ENCODE results near the gene EDEM3. TPM values are rescaled to one million over a fixed set of nuclear protein-coding genes. Genes with fewer than 3 reads are reported as not detected.
A peak's percentile ranks its signal among the peaks of the same experiment; 100 is the strongest.

EDEM3 gene
- total and polyA plus RNA-seq, 2 of the 8 experiments (the other 6 are each of a cell fraction or from before 2014, with no cell fraction given) = 1.6 to 14.0 TPM

DNA sequence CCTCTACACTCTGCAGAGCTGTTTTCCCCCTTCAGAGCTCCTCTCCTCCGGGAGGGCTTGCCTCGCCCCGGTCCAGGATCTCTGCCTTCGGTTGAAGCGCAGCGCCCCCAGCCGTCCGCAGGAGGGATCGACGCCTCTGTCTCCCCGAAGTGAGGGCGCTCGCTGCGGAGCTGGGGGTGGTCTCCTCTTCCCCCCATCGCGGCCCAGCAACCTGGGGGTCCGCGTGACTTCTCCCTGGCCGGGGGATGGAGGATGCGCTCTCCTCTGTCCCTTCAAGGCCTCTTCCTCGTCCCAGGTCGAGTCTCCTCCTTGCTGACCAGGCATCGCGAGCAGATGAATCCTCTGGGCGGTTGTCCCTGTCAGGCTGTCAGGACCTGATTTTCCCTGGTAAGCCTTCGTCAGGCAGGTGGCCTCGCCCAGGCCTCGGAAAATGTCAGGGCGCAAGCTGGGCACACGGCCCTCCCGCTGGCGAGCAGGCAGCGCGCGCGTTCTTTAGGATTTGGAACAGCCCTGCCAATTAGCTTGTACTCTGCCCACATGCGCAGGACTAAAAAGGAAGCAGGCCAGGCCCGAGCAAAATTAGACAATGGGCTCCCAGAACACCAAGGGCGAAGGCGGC is 90.5 kb downstream of the EDEM3 start (continued):
- TF ChIP-seq BACH1 (IDR thresholded peaks at IDR 0.05; ENCODE audit: low read length) (no peak), CTBP2 (IDR thresholded peaks at IDR 0.05; ENCODE audit: borderline replicate concordance, insufficient read depth, insufficient read length, low read length) (no peak), POU5F1 (IDR thresholded peaks at IDR 0.05; ENCODE audit: low read depth, low read length) (no peak), RAD21 (IDR thresholded peaks at IDR 0.05 in 1 of 2, conservative IDR thresholded peaks at IDR 0.05 in 1 of 2; ENCODE audit: low read depth in 2 of 2, low read length in 2 of 2) (peak; percentile 97), PHF8 (conservative IDR thresholded peaks at IDR 0.05; ENCODE audit: low read depth, low read length) (no peak), BRCA1 (IDR thresholded peaks at IDR 0.05; ENCODE audit: low read depth, low read length) (no peak), CREB1 (IDR thresholded peaks at IDR 0.05) (no peak), RNF2 (IDR thresholded peaks at IDR 0.05; ENCODE audit: borderline replicate concordance, low read depth, low read length, missing control alignments, poor library complexity, severe bottlenecking) (no peak), JUND (IDR thresholded peaks at IDR 0.05; ENCODE audit: low read length) (no peak), HDAC6 (IDR thresholded peaks at IDR 0.05; ENCODE audit: low read depth, low read length) (no peak), ZNF274 (IDR thresholded peaks at IDR 0.05; ENCODE audit: borderline replicate concordance, extremely low read depth, low read length) (no peak), HDAC2 (IDR thresholded peaks at IDR 0.05; ENCODE audit: borderline replicate concordance in 1 of 2, low read depth in 2 of 2, low read length in 2 of 2) (peak in 1 of 2 experiments; percentile 26; a peak in 1 of 4 replicates), MAX (IDR thresholded peaks at IDR 0.05) (peak; percentile 90), NRF1 (IDR thresholded peaks at IDR 0.05; ENCODE audit: low read depth, low read length) (no peak), CHD1 (IDR thresholded peaks at IDR 0.05; ENCODE audit: low read depth, low read length) (no peak), TEAD4 (IDR thresholded peaks at IDR 0.05; ENCODE audit: low read depth, low read length) (no peak), MAFK (IDR thresholded peaks at IDR 0.05; ENCODE audit: low read depth, low read length) (no peak), SIX5 (IDR thresholded peaks at IDR 0.05; ENCODE audit: low read depth, low read length) (no peak), TAF7 (optimal IDR thresholded peaks at IDR 0.05; ENCODE audit: borderline replicate concordance, low read depth, low read length) (no peak), EGR1 (IDR thresholded peaks at IDR 0.05; ENCODE audit: borderline replicate concordance, low read depth, low read length) (no peak), FOSL1 (IDR thresholded peaks at IDR 0.05; ENCODE audit: insufficient read depth, low read depth, low read length) (no peak)
- TF ChIP-seq, protein P1, sequence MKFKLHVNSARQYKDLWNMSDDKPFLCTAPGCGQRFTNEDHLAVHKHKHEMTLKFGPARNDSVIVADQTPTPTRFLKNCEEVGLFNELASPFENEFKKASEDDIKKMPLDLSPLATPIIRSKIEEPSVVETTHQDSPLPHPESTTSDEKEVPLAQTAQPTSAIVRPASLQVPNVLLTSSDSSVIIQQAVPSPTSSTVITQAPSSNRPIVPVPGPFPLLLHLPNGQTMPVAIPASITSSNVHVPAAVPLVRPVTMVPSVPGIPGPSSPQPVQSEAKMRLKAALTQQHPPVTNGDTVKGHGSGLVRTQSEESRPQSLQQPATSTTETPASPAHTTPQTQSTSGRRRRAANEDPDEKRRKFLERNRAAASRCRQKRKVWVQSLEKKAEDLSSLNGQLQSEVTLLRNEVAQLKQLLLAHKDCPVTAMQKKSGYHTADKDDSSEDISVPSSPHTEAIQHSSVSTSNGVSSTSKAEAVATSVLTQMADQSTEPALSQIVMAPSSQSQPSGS (IDR thresholded peaks at IDR 0.05; ENCODE audit: low read length) = no peak

All from H1 (cell line).